Activated T-helper 1 cell treated with Interleukin-2 at 50 U/mL for 16 hours (primary cell): ENCODE results near the gene ELF1.
"Not testable (repeated sequence)": the region's sequence is repeated elsewhere in the genome, so short reads cannot be mapped to it uniquely, and the experiment has no call there.

ENCODE experiments used
- DNase-seq: peaks from one replicate; pipeline ENCODE4 v3.0.0-alpha.2; 2020; ENCODE audit warnings: low read depth

Gene ELF1

DNA sequence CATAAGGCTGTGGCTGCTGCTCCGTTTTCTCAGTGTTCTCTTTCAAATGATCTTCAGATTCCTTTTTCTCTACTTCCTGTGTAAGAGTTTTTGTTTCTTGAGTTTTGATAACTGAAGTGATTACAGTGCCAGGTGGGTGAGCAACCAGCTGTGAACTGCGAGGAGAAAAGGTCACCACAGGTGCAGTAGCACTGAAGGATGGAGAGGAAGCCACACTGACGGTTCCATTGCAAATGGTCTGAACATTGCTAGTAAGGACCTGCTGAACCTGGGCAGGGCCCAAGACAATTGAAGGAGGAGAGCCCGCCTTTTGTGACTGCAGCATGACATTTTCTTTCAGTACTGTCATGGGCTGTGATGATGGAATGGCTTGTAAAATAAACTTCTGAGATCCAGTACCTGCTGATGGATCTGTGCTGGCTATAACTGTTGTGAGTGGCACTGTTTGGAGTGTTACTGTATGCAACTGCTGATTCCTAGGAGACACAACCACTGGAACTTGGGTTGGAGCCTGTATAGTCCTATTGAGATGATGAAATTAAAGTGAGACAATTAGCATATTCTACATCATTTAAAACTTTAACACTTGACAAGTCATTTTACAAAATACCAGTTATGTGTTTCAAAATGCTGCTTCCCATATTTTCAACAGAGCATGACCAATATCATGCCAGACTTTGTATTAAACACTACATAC lies 85.5 kb downstream of the ELF1 start:
- no peak for DNase-seq

DNA sequence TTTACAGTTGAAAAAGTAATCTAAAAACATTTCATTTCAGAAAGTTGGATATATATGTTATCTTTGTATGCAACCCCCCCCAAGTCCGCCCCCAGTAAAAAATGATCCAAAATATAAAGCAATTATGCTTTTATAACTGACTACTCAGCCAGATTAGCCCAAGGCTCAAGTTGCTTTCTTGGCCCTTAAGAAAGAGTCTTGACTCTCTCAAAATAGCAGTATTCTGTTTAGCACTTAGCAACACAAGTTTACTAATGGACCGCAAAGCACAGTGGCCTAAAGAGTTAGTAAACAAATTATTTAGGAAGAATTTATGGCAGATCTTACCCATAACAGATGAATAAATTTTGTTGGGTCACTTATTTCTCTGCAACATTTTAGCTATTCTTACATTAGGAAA lies 86.9 kb downstream of the ELF1 start:
- DNase-seq: no peak

GRCh38 chr13:40931719-40932118 lies 87.4 kb downstream of the ELF1 start:
- no peak for DNase-seq

DNA sequence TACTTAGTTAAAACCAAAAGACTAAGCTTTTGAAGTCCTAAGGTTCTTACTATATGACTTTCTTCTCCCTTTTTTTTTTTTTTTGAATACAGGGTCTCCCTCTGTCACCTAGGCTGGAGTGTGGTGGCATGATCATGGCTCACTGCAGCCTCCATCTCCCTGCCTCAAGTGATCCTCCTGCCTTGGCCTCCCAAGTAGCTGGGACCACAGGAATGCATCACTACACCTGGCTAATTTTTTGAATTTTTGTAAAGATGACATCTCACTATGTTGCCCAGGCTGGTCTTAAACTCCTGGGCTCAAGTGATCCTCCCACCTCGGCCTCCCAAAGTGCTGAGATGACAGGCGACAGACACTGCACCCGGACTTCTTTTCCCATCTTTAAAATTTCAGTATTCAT lies 89.2 kb downstream of the ELF1 start:
- DNase-seq: not testable (repeated sequence)

DNA sequence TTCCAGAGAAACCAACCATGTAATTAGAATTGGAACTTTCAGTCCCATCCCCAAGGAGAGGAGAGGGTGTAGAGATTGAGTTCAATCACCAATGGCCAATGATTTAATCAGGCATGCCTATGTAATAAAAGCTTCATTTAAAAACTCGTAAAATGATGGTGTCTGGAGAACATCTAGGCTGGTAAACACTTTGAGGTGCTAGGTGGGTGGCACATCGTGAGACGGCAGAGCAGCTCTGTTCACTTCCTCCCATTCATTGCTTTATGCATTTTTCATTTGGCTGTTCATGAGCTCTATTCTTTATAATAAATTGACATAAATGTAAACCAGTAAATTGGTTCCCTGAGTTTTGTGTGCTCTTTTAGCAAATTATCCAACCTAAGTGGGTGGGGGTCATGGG lies 90.1 kb downstream of the ELF1 start:
- DNase-seq: no peak

GRCh38 chr13:40927929-40928328 lies 91.2 kb downstream of the ELF1 start:
- DNase-seq: no peak

DNA sequence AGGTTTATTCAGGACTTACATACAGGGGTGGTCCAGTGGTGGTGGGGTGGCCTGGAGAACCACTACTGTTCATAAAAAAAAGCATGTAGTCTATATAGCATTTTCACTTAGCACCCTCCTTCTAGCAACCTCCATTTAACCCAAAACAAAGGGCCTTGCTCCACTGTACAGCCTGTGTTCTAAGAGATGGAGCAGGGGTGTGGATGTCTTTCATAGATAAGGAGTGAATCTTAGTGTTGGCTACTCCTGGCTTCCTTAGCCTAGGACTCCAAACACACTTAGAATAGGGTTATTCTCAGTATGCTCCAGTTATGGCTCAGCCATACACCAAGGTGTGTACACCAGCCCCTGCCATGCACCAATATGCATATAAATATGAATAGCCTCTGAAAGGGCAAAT lies 95.2 kb downstream of the ELF1 start:
- no peak for DNase-seq

- no peak for DNase-seq
These were observed 96.6 kb downstream of the ELF1 start for GRCh38 chr13:40922437-40923040.

DNA sequence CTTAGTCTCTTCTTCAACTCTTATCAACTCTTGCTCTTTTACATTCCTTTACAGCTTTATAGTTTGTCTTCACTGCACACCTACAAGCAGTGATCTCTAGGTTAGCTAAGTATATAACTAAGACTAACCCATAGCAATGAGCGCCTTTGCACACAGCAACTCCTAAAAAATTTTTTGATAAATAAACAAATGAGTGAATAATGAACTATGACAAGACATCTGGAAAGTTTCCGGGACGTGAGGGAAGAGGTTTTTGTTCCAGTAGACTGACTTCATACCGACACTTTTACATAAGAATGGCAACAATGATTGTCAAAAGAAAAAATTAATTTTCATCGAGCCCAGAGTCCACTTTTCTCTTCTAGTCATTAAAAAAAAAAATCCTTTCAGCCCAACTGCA lies 98.3 kb downstream of the ELF1 start:
- no peak for DNase-seq

- not testable (repeated sequence) for DNase-seq
These were observed 99.2 kb downstream of the ELF1 start for GRCh38 chr13:40919901-40920300.

DNA sequence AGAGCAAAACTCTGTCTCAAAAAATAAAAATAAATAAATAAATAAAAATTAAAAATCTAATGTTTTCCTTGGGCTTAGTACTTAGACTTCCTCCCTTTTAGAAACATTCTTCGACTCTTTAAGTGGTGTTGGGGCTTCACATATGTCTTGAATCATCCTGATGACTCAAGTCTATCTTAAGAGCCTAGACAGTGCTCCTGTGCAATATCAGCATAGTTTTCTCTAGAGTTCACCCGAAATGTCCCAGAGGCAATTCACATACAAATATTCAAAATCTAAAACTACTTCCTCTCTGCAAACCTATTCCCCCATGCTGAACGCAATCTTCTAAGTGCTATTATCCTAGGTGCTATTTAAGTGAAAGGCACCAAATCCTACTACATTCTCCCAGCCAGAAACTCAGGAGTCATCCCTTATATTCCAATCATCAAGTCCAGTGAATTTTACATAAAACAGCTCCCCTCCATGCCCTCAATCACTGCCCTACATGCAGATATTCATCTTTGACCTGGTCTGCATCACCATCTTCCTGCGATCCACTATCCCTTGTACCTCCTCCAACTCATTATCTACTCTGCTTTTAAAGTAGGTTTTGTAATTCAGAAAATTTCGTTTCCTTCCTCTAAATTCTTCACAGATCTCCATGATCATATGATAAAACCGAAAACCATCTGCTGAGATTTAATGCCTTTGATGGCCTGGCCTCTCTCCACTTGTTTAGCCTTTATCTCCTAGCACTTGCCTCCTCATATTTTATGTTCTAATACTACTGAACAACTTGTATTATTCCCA lies 102.7 kb downstream of the ELF1 start:
- no peak for DNase-seq

DNA sequence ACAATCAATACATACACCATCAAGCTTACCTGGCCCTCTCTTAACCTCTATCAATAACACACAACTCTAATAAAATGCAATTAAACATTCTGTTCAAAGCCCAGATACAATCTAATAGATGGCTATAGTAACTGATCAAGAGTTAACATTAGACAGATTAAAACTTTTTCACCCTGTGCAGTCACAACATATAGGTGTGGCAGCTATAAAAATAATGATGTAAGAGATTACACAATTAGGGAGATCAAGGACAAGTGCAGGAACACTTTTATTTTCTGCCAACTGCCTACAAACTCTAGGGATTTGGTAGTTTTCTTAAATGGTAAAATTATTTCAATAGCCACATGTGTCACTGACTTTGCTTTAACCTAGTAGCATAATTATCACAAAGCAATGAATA lies 104.3 kb downstream of the ELF1 start:
- not testable (repeated sequence) for DNase-seq

DNA sequence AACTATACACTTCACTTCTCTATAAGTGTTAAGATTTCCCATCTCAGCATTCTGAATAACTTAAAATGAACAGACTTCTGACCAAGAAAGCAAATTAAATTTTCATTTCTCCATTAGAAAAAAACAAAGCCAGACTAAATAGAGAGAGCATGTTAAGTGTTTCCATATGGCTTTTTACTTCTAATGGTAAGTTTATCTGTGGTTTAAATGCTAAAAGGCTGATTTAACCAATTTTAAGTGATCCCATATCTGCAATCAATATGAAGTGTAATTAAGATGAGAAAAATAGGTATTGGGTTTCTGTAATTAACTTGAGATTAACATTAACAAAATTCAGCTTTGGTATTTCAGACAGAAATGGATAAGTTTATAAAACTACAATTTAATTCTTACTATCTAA lies 107.8 kb downstream of the ELF1 start:
- no peak for DNase-seq

GRCh38 chr13:40910324-40911050 lies 108.6 kb downstream of the ELF1 start:
- DNase-seq: no peak

- not testable (repeated sequence) for DNase-seq
These were observed 109.4 kb downstream of the ELF1 start for GRCh38 chr13:40909541-40910200.

DNA sequence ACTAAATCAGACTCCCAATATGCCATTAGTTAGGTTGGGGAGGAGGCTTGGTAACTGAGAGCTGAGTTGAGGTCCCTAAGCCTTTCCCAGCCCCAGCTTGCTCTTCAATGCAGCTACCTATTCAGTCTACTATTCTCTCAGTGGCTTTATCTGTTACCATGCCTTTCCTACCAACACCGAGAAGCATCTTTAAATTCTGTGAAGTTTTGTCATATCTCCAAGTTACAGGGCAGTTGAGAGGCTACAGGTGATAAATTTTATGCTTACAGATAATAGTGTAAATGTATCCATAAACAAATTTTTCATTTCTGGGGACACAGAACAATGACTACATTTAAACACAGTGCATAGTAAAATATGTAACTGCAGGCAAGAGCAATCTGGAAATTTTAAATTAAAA lies 110.6 kb downstream of the ELF1 start:
- no peak for DNase-seq

DNA sequence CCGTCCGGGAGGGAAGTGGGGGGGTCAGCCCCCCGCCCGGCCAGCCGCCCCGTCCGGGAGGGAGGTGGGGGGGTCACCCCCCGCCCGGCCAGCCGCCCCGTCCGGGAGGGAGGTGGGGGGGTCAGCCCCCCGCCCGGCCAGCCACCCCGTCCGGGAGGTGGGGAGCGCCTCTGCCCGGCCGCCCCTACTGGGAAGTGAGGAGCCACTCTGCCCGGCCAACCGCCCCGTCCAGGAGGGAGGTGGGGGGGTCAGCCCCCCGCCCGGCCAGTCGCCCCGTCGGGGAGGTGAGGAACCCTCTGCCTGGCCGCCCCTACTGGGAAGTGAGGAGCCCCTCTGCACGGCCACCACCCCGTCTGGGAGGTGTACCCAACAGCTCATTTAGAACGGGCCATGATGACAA lies 118.1 kb downstream of the ELF1 start:
- not testable (repeated sequence) for DNase-seq

DNA sequence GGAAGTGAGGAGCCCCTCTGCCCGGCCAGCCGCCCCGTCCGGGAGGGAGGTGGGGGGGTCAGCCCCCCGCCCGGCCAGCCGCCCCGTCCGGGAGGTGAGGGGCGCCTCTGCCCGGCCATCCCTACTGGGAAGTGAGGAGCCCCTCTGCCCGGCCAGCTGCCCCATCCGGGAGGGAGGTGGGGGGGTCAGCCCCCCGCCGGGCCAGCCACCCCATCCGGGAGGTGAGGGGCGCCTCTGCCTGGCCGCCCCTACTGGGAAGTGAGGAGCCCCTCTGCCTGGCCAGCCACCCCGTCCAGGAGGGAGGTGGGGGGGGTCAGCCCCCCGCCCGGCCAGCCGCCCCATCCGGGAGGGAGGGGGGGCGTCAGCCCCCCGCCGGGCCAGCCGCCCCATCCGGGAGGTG lies 118.5 kb downstream of the ELF1 start:
- not testable (repeated sequence) for DNase-seq

DNA sequence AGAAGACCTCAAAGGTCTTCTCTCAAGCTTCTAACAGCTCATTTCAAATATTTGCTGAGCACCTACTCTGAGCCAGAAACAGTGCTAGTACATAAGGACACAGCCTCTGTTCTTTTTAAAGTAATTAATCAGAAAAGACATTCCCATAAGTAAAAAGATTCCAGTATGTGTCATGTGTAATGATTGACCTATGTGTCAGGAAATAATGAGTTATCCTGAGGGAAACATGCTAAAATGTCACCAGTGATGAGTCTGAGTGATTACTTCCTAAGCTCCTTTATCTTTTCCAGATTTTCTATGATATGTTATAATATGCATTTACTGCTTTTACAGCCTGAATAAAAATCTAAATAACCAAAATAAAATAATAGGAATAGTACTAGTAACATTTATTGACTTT lies 122.1 kb downstream of the ELF1 start:
- DNase-seq: no peak

DNA sequence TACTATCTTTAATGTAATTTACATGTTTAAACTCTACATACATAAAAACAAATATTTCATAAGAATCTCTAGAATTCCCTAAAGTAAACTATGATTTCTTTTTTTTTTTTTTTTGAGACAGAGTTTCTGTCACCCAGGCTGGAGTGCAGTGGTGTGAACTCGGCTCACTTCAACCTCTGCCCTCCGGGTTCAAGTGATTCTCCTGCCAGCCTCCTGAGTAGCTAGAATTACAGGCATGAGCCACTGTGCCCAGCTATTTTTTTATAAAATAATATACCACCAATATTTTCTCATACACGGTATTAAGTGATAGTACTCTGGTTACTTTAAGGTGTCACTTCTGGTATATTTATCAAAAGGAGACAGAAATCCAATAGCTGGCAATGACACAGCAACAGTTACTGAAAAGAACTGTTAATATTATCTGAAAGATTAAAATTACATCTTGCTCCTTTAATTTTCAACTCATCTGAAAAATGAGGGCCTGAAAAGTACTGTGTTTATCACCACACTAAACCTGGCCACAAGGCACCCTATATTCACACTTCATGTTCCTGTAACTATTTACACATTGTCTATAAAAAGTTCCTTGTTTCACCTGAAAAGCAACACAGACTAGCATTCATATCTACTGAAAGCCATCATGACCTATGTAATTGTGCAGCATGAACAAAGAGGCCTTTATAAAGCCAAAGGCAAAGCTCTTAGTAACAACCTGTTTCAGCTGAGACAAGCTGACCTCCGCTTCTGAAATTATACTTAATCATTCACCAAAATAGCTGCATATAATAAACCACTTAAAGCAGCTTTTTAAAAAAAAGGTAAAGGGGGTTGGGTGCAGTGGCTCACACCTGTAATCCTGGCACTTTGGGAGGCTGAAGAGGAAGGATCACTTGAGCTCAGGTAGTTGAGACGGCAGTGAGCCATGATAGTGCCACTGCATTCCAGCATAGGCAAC lies 123.6 kb downstream of the ELF1 start:
- no peak for DNase-seq

DNA sequence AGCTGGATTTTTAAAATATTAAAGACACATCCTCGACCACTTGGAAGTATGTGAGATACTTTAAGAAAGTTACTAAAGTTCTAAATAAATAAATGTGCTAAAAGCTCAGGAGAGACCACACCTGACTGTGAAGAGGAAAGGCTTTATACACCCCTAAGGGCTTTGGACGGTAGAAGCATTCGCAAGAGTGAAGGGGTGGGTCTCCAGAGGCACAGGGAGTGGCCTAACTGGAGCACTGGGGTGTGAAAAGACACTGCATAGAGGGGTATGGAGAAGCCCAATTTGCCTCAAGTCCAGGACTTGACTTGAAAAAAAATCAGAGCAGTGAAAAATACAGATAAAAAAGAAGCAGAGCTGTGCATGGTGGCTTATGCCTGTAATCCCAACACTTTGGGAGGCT lies 125.5 kb downstream of the ELF1 start:
- DNase-seq: not testable (repeated sequence)
